Panc1 (cell line): ENCODE results near the gene SMTNL1. TPM values are rescaled to one million over a fixed set of nuclear protein-coding genes. Genes with fewer than 3 reads are reported as not detected.

Source experiments
- ATAC-seq: fragments of 200-7000 bp; cut with Tn5 transposase; 2 replicates; pipeline ENCODE4 v1.9.1; 2020; ENCODE audit warnings: mild to moderate bottlenecking, moderate library complexity
- BruUV-seq: library from RNA; stranded (reverse); fragments of 400-500 nt; replicated peaks from 2 replicates; lab custom pipeline; 2021; lab: Mats Ljungman, UMichigan
- CTCF ChIA-PET: fragments of 300-600 bp; sonication (Branson Sonifier 250); formaldehyde crosslinking; loops from one replicate; lab custom pipeline; 2022; ENCODE audit warnings: antibody characterized with exemption; lab: Charles Lee
- POLR2A ChIA-PET: fragments of 300-600 bp; sonication (Branson Sonifier 250); formaldehyde crosslinking; loops from one replicate; lab custom pipeline; 2022; ENCODE audit warnings: antibody characterized with exemption; lab: Charles Lee
- DNase-seq: peaks from one replicate; pipeline ENCODE4 v3.0.0-alpha.2; 2010; ENCODE audit warnings: low read depth, low spot score
- H3K27ac ChIP-seq: 2 replicates; pipeline ENCODE4 v1.5.1; 2011; ENCODE audit warnings: mild to moderate bottlenecking, low read length, inconsistent platforms
- H3K27me3 ChIP-seq: fragments of 200-500 bp; sonication (Bioruptor generic); 2 replicates; pipeline ENCODE4 v1.6.0; 2014; ENCODE audit warnings: low read length, inconsistent platforms; ENCODE audit not compliant: control insufficient read depth, insufficient read depth
- H3K36me3 ChIP-seq: fragments of 200-500 bp; sonication (Bioruptor generic); 2 replicates; pipeline ENCODE4 v1.5.1; 2014; ENCODE audit warnings: inconsistent platforms, mild to moderate bottlenecking, low read length, moderate library complexity; ENCODE audit not compliant: control insufficient read depth, insufficient read depth
- H3K4me1 ChIP-seq: 2 replicates; pipeline ENCODE4 v1.5.1; 2011; ENCODE audit warnings: inconsistent platforms, mild to moderate bottlenecking, low read length, moderate library complexity; ENCODE audit not compliant: control insufficient read depth, insufficient read depth
- H3K4me3 ChIP-seq, 2 experiments: 2 replicates each; pipeline ENCODE4 v1.5.1; 2011 to 2012; ENCODE audit warnings: low read depth in 2 of 2, low read length in 2 of 2, mild to moderate bottlenecking in 2 of 2, inconsistent platforms in 1 of 2, moderate library complexity in 1 of 2
- H3K9me3 ChIP-seq: fragments of 200-500 bp; sonication (Bioruptor generic); 2 replicates; pipeline ENCODE4 v1.5.1; 2014; ENCODE audit warnings: low read depth, mild to moderate bottlenecking, inconsistent platforms, low read length, moderate library complexity; ENCODE audit not compliant: control insufficient read depth, insufficient read depth
- CTCF ChIP-seq: fragments of 450-650 bp; IDR thresholded peaks from 2 replicates; pipeline ENCODE4 v1.5.1; 2017; ENCODE audit warnings: mild to moderate bottlenecking
- in situ Hi-C: cut with HindIII; loops from 2 replicates; pipeline ENCODE4 v1.10.0; 2016; ENCODE audit warnings: low sequenced_read_pairs, low pct_unique_long_range_greater_than_20kb
- intact Hi-C: fragments of 100-400 bp; cut with micrococcal nuclease; formaldehyde crosslinking; loops from one replicate; pipeline ENCODE4 v1.10.0; 2022; ENCODE audit not compliant: unreplicated experiment
- total RNA-seq: library from RNA; stranded (reverse); gene quantifications from one replicate; pipeline ENCODE4 v1.2.1, GENCODE V29; 2021; ENCODE audit not compliant: unreplicated experiment

The SMTNL1 gene
- total RNA-seq, 1 experiment from 2014 or later, result not detected

- POLR2A ChIA-PET, result no interaction called here
- in situ Hi-C loops (no loop called here), intact Hi-C loops (no loop called here)
- no peaks in the 10 kb centered on the region for H3K4me1 ChIP-seq
- no TSS peak for BruUV-seq
- TF ChIP-seq CTCF, result no peak
- H3K27me3 ChIP-seq, result no peaks in the 10 kb centered on the region
- no peak overlapping the region for H3K4me3 ChIP-seq
- ATAC-seq, result no peak
- DNase-seq, result no peak
- no peaks in the 10 kb centered on the region for H3K9me3 ChIP-seq
- H3K36me3 ChIP-seq, result no peaks in the 10 kb centered on the region
- CTCF ChIA-PET, result interaction anchor here (0.6 kb wide), 1 partner anchor 152 kb away, joined by 3 read pairs; no protein-coding TSS in a partner anchor
- H3K27ac ChIP-seq, result no peak overlapping the region
Measured at GRCh38 chr11:57599381-57599780, 62.0 kb downstream of the SMTNL1 start.

Other genes with a start within 250 kb of the SMTNL1 start
- 94.6 TPM for gene TNKS1BP1, start 212.6 kb upstream of the SMTNL1 start, total RNA-seq
- 173 TPM for gene SSRP1, start 201.7 kb upstream of the SMTNL1 start, total RNA-seq
- gene P2RX3, start 199.2 kb upstream of the SMTNL1 start, total RNA-seq, result not detected
- not detected for gene PRG3, start 156.4 kb upstream of the SMTNL1 start, total RNA-seq
- not detected for gene PRG2, start 146.9 kb upstream of the SMTNL1 start, total RNA-seq
- gene SLC43A3, start 110.5 kb upstream of the SMTNL1 start, total RNA-seq, result 8.6 TPM
- gene RTN4RL2, start 77.1 kb upstream of the SMTNL1 start, total RNA-seq, result 0.90 TPM
- 2.0 TPM for gene SLC43A1, start 21.9 kb upstream of the SMTNL1 start, total RNA-seq
- 152 TPM for gene TIMM10, start 6.8 kb upstream of the SMTNL1 start, total RNA-seq
- gene UBE2L6, start 30.1 kb downstream of the SMTNL1 start, total RNA-seq, result 19.1 TPM
- gene SERPING1, start 60.1 kb downstream of the SMTNL1 start, total RNA-seq, result 1.3 TPM
- not detected for gene YPEL4, start 112.3 kb downstream of the SMTNL1 start, total RNA-seq
- 17.7 TPM for gene CLP1, start 120.2 kb downstream of the SMTNL1 start, total RNA-seq
- 80.6 TPM for gene ZDHHC5, start 130.5 kb downstream of the SMTNL1 start, total RNA-seq
- gene MED19, start 174.6 kb downstream of the SMTNL1 start, total RNA-seq, result 29.7 TPM
- gene TMX2, start 175.0 kb downstream of the SMTNL1 start, total RNA-seq, result 151 TPM
- gene SELENOH, start 203.9 kb downstream of the SMTNL1 start, total RNA-seq, result 112 TPM
- not detected for gene BTBD18, start 214.2 kb downstream of the SMTNL1 start, total RNA-seq
- gene CTNND1, start 224.2 kb downstream of the SMTNL1 start, total RNA-seq, result 189 TPM